Breast epithelium (tissue), 4 donors: ENCODE results near the gene CIDEB. TPM values are rescaled to one million over a fixed set of nuclear protein-coding genes. Genes with fewer than 3 reads are reported as not detected.

ENCODE experiments used
- DNase-seq, 2 donors: peaks; one replicate each; pipeline ENCODE4 v3.0.0-alpha.2; 2019; ENCODE audit warnings: low spot score in 2 of 2
- H3K27ac ChIP-seq, 2 donors: fragments of 200-600 bp; sonication (generic) in 1 of 2; one replicate each; pipeline ENCODE4 v1.5.1; 2016 to 2019; ENCODE audit warnings: mild to moderate bottlenecking in 1 of 2
- H3K27me3 ChIP-seq, 2 donors: fragments of 200-600 bp; sonication (generic) in 1 of 2; one replicate each; pipeline versions ENCODE4 v1.5.1 to v1.6.0; 2017 to 2019; ENCODE audit warnings: control low read depth in 1 of 2, mild to moderate bottlenecking in 1 of 2
- H3K36me3 ChIP-seq: fragments of 200-600 bp; one replicate; pipeline ENCODE4 v1.5.1; 2019
- H3K4me1 ChIP-seq, 2 donors: fragments of 200-600 bp; sonication (generic); one replicate each; pipeline ENCODE4 v1.5.1; 2016 to 2019; ENCODE audit warnings: control low read depth in 1 of 2
- H3K4me3 ChIP-seq, 3 donors: fragments of 200-600 bp; sonication (generic); 1 replicate in 2 of 3; 2 replicates in 1 of 3; pipeline ENCODE4 v1.5.1; 2016 to 2019; ENCODE audit warnings: mild to moderate bottlenecking in 3 of 3, moderate library complexity in 2 of 3
- H3K9me3 ChIP-seq, 2 donors: fragments of 200-600 bp; sonication (generic) in 1 of 2; one replicate each; pipeline ENCODE4 v1.5.1; 2016 to 2019; ENCODE audit warnings: control low read depth in 1 of 2
- CTCF ChIP-seq, 3 donors: fragments of 450-650 bp; IDR thresholded peaks; one replicate each; pipeline ENCODE4 v1.5.1; 2016 to 2017; ENCODE audit warnings: antibody characterized with exemption in 3 of 3, mild to moderate bottlenecking in 3 of 3, moderate library complexity in 3 of 3
- POLR2A ChIP-seq: fragments of 450-650 bp; IDR thresholded peaks from one replicate; pipeline ENCODE4 v1.6.1; 2016; ENCODE audit warnings: antibody characterized with exemption, mild to moderate bottlenecking, moderate library complexity
- POLR2AphosphoS5 ChIP-seq, 3 donors: sonication (generic); formaldehyde crosslinking; IDR thresholded peaks; one replicate each; pipeline ENCODE4 v1.6.1; 2017; ENCODE audit warnings: antibody characterized with exemption in 3 of 3
- intact Hi-C: fragments of 100-400 bp; cut with DNase I; formaldehyde crosslinking; loops from one replicate; pipeline ENCODE4 v1.15.1; 2023; ENCODE audit warnings: low total_unique reads
- total RNA-seq, 3 donors: library from RNA; depleted of rRNA; stranded (reverse); fragments of >200 nt; gene quantifications; one replicate each; pipeline ENCODE4 v1.1.0, GENCODE V29; 2016

CIDEB gene
- total RNA-seq, 3 donors from 2014 or later, result 8.0 to 14.4 (median 10.4) TPM

GRCh38 chr14:24289649-24290280, 18.0 kb downstream of the CIDEB start:
- H3K27ac ChIP-seq, result no peak overlapping the region
- DNase-seq, result no peak
- H3K4me3 ChIP-seq, result no peak overlapping the region
- H3K36me3 ChIP-seq, result no peaks in the 10 kb centered on the region
- no peaks in the 10 kb centered on the region for H3K4me1 ChIP-seq
- H3K27me3 ChIP-seq, result no peaks in the 10 kb centered on the region
- TF ChIP-seq POLR2A, result no peak
- no peak for TF ChIP-seq CTCF (IDR thresholded peaks at IDR 0.05)
- TF ChIP-seq POLR2AphosphoS5 (IDR thresholded peaks at IDR 0.05), result no peak
- intact Hi-C loops, result no loop called here
- H3K9me3 ChIP-seq, result no peaks in the 10 kb centered on the region

- no peaks in the 10 kb centered on the region for H3K4me1 ChIP-seq
- no peaks in the 10 kb centered on the region for H3K9me3 ChIP-seq
- H3K36me3 ChIP-seq, result no peaks in the 10 kb centered on the region
- no peak for TF ChIP-seq CTCF (IDR thresholded peaks at IDR 0.05)
- TF ChIP-seq POLR2A, result no peak
- no peak for TF ChIP-seq POLR2AphosphoS5 (IDR thresholded peaks at IDR 0.05)
- DNase-seq, result no peak
- H3K27ac ChIP-seq, result no peak overlapping the region
- intact Hi-C loops, result no loop called here
- no peak overlapping the region for H3K4me3 ChIP-seq
- H3K27me3 ChIP-seq, result no peaks in the 10 kb centered on the region
Observed at GRCh38 chr14:24286996-24287395, 20.8 kb downstream of the CIDEB start.

- no peaks in the 10 kb centered on the region for H3K4me1 ChIP-seq
- no peak for DNase-seq
- H3K36me3 ChIP-seq, result no peaks in the 10 kb centered on the region
- H3K9me3 ChIP-seq, result no peaks in the 10 kb centered on the region
- no peak for TF ChIP-seq POLR2AphosphoS5 (IDR thresholded peaks at IDR 0.05)
- no peak for TF ChIP-seq POLR2A
- TF ChIP-seq CTCF (IDR thresholded peaks at IDR 0.05), result no peak
- intact Hi-C loops, result no loop called here
- no peaks in the 10 kb centered on the region for H3K27me3 ChIP-seq
- no peak overlapping the region for H3K4me3 ChIP-seq
- no peak overlapping the region for H3K27ac ChIP-seq
Observed at GRCh38 chr14:24285351-24285750, 22.4 kb downstream of the CIDEB start.

GRCh38 chr14:24284501-24285035, 23.2 kb downstream of the CIDEB start:
- intact Hi-C loops, result no loop called here
- Histone ChIP-seq H3K27ac (no peak overlapping the region), H3K36me3 (no peaks in the 10 kb centered on the region), H3K27me3 (no peaks in the 10 kb centered on the region), H3K4me1 (no peaks in the 10 kb centered on the region), H3K4me3 (no peak overlapping the region), H3K9me3 (no peaks in the 10 kb centered on the region)
- TF ChIP-seq POLR2A, result no peak
- TF ChIP-seq CTCF (IDR thresholded peaks at IDR 0.05), result no peak
- no peak for TF ChIP-seq POLR2AphosphoS5 (IDR thresholded peaks at IDR 0.05)
- no peak for DNase-seq

GRCh38 chr14:24283796-24284460, 23.8 kb downstream of the CIDEB start:
- DNase-seq, result no peak
- Histone ChIP-seq H3K4me3 (no peak overlapping the region), H3K9me3 (no peaks in the 10 kb centered on the region), H3K36me3 (no peaks in the 10 kb centered on the region), H3K27ac (no peak overlapping the region), H3K4me1 (no peaks in the 10 kb centered on the region), H3K27me3 (no peaks in the 10 kb centered on the region)
- TF ChIP-seq POLR2AphosphoS5 (IDR thresholded peaks at IDR 0.05) (no peak), POLR2A (no peak), CTCF (IDR thresholded peaks at IDR 0.05) (no peak)
- intact Hi-C loops, result no loop called here
